Esophagus muscularis mucosa (tissue), 4 donors: ENCODE measurements around the gene STK35. TPM values are rescaled to one million over a fixed set of nuclear protein-coding genes. Genes with fewer than 3 reads are reported as not detected.

Source experiments
- DNase-seq: peaks from one replicate; pipeline ENCODE4 v3.0.0-alpha.2; 2017; ENCODE audit errors: extremely low spot score
- H3K27ac ChIP-seq, 4 donors: fragments of 200-600 bp; sonication (generic); replicated peaks in 1 of 4; 1 replicate in 3 of 4; 2 replicates in 1 of 4; pipeline ENCODE4 v1.5.1; 2016 to 2019; ENCODE audit warnings: mild to moderate bottlenecking in 1 of 4
- H3K27me3 ChIP-seq, 4 donors: fragments of 200-600 bp; sonication (generic); one replicate each; pipeline versions ENCODE4 v1.5.1 to v1.6.0; 2016 to 2019
- H3K36me3 ChIP-seq, 4 donors: fragments of 200-600 bp; sonication (generic); one replicate each; pipeline ENCODE4 v1.5.1; 2016 to 2019
- H3K4me1 ChIP-seq, 4 donors: fragments of 200-600 bp; sonication (generic); one replicate each; pipeline ENCODE4 v1.5.1; 2016 to 2019
- H3K4me3 ChIP-seq, 4 donors: fragments of 200-600 bp; sonication (generic); 1 replicate in 2 of 4; 2 replicates in 2 of 4; pipeline ENCODE4 v1.5.1; 2016 to 2019; ENCODE audit warnings: mild to moderate bottlenecking in 4 of 4, moderate library complexity in 1 of 4
- H3K9me3 ChIP-seq, 4 donors: fragments of 200-600 bp; sonication (generic); 1 replicate in 3 of 4; 2 replicates in 1 of 4; pipeline ENCODE4 v1.5.1; 2016 to 2019
- CTCF ChIP-seq, 3 experiments: fragments of 200-600 bp in 2 of 3; fragments of 450-650 bp in 1 of 3; sonication (generic) in 2 of 3; IDR thresholded peaks; one replicate each; pipeline ENCODE4 v1.5.1; 2017 to 2019; ENCODE audit warnings: antibody characterized with exemption in 3 of 3, mild to moderate bottlenecking in 2 of 3, moderate library complexity in 1 of 3
- EP300 ChIP-seq: sonication (generic); formaldehyde crosslinking; IDR thresholded peaks from one replicate; pipeline ENCODE4 v1.6.1; 2017; ENCODE audit warnings: antibody characterized with exemption
- POLR2A ChIP-seq: fragments of 450-650 bp; IDR thresholded peaks from one replicate; pipeline ENCODE4 v1.6.1; 2017; ENCODE audit warnings: antibody characterized with exemption, moderate library complexity, mild to moderate bottlenecking, low read depth
- POLR2AphosphoS5 ChIP-seq, 2 donors: sonication (generic); formaldehyde crosslinking; IDR thresholded peaks; one replicate each; pipeline ENCODE4 v1.6.1; 2017; ENCODE audit warnings: antibody characterized with exemption in 2 of 2
- WGBS: methylation state at CpG from one replicate; pipeline ENCODE4 v1.1.5; 2018; 5-methylcytosine and 5-hydroxymethylcytosine counted together
- intact Hi-C: fragments of 100-400 bp; cut with DNase I; formaldehyde crosslinking; loops from one replicate; pipeline ENCODE4 v1.15.1; 2023
- total RNA-seq, 4 donors: library from RNA; depleted of rRNA; stranded (reverse); fragments of >200 nt; gene quantifications; one replicate each; pipeline versions ENCODE4 v1.1.0 to v1.2.1, GENCODE V29; 2016

STK35 gene
- total RNA-seq: 10 to 100 TPM; 19.2 to 24.1 (median 22.8) TPM

- intact Hi-C loops: no loop called here
- H3K36me3 ChIP-seq: no peaks in the 10 kb centered on the region
- DNase-seq: no peak
- H3K9me3 ChIP-seq: no peaks in the 10 kb centered on the region
- TF ChIP-seq POLR2A (no peak), EP300 (no peak), POLR2AphosphoS5 (IDR thresholded peaks at IDR 0.05) (peak in 1 of 2 donors; percentile 67)
- H3K27ac ChIP-seq: peak within 1 kb of the TSS; percentile 88 to 98 (median 96)
- H3K4me1 ChIP-seq: peaks cover 33 to 41% (median 37%) of the 10 kb centered on the region in 4 donors
- WGBS: 7% methylated on average over 7 of the region's 32 CpGs
- H3K4me3 ChIP-seq: peak within 1 kb of the TSS; percentile 76 to 93 (median 90)
- no peaks in the 10 kb centered on the region for H3K27me3 ChIP-seq
Observed at GRCh38 chr20:2101057-2101864, at the start of gene STK35. Gene STK35 (plus strand): TSS chr20:2101827. CDS start chr20:2101882, 55 bp downstream.

GRCh38 chr20:2051946-2052345, 49.7 kb upstream of the STK35 start:
- H3K4me3 ChIP-seq: no peak overlapping the region
- H3K27ac ChIP-seq: no peak overlapping the region
- no peaks in the 10 kb centered on the region for H3K4me1 ChIP-seq
- 41% methylated on average over 2 of the region's 2 CpGs for WGBS
- TF ChIP-seq EP300 (no peak), POLR2AphosphoS5 (IDR thresholded peaks at IDR 0.05) (no peak), CTCF (IDR thresholded peaks at IDR 0.05) (no peak), POLR2A (no peak)
- intact Hi-C loops: no loop called here
- peaks cover 0 to 19% (median 10%) of the 10 kb centered on the region in 4 donors for H3K9me3 ChIP-seq
- no peak for DNase-seq
- no peaks in the 10 kb centered on the region for H3K36me3 ChIP-seq
- peaks cover 0 to 25% (median 0%) of the 10 kb centered on the region in 4 donors for H3K27me3 ChIP-seq

- intact Hi-C loops: no loop called here
- H3K27ac ChIP-seq: no peak overlapping the region
- no peak for DNase-seq
- TF ChIP-seq POLR2AphosphoS5 (IDR thresholded peaks at IDR 0.05) (no peak), POLR2A (no peak), EP300 (no peak), CTCF (IDR thresholded peaks at IDR 0.05) (no peak)
- H3K4me3 ChIP-seq: no peak overlapping the region
- H3K36me3 ChIP-seq: no peaks in the 10 kb centered on the region
- peaks cover 0 to 21% (median 10%) of the 10 kb centered on the region in 4 donors for H3K9me3 ChIP-seq
- no peaks in the 10 kb centered on the region for H3K4me1 ChIP-seq
- H3K27me3 ChIP-seq: peaks cover 0 to 33% (median 0%) of the 10 kb centered on the region in 4 donors
- 60% methylated on average over 1 of the region's 1 CpG for WGBS
Observed at GRCh38 chr20:2052741-2053140, 48.9 kb upstream of the STK35 start.

- intact Hi-C loops: no loop called here
- Histone ChIP-seq H3K4me3 (no peak overlapping the region), H3K4me1 (no peaks in the 10 kb centered on the region), H3K27ac (no peak overlapping the region), H3K27me3 (peaks cover 0 to 33% (median 0%) of the 10 kb centered on the region in 4 donors), H3K36me3 (no peaks in the 10 kb centered on the region), H3K9me3 (peaks cover 0 to 30% (median 11%) of the 10 kb centered on the region in 4 donors)
- no peak for TF ChIP-seq POLR2A
- no peak for TF ChIP-seq EP300
- TF ChIP-seq POLR2AphosphoS5 (IDR thresholded peaks at IDR 0.05): no peak
- no peak for TF ChIP-seq CTCF (IDR thresholded peaks at IDR 0.05)
- DNase-seq: no peak
Observed at GRCh38 chr20:2053615-2054014, 48.0 kb upstream of the STK35 start.

GRCh38 chr20:2054911-2055310, 46.7 kb upstream of the STK35 start:
- H3K4me1 ChIP-seq: no peaks in the 10 kb centered on the region
- TF ChIP-seq POLR2A (no peak), POLR2AphosphoS5 (IDR thresholded peaks at IDR 0.05) (no peak)
- intact Hi-C loops: no loop called here
- no peaks in the 10 kb centered on the region for H3K36me3 ChIP-seq
- no peak overlapping the region for H3K27ac ChIP-seq
- H3K27me3 ChIP-seq: peaks cover 0 to 33% (median 0%) of the 10 kb centered on the region in 4 donors
- H3K4me3 ChIP-seq: no peak overlapping the region
- DNase-seq: no peak
- H3K9me3 ChIP-seq: peaks cover 0 to 31% (median 13%) of the 10 kb centered on the region in 4 donors
